ENCODE measurements around the gene MT1F.
"Not testable (repeated sequence)": the region's sequence is repeated elsewhere in the genome, so short reads cannot be mapped to it uniquely, and the experiment has no call there.

GRCh38 chr16:56671691-56672090 lies 13.9 kb downstream of the MT1F start:
- not testable (repeated sequence) for TF ChIP-seq CTCF (IDR thresholded peaks at IDR 0.05 in 4 of 5, conservative IDR thresholded peaks at IDR 0.05 in 1 of 5); POLR2A (IDR thresholded peaks at IDR 0.05)

Measured in gastrocnemius medialis (tissue), 4 donors.